Pancreas (tissue), 10 donors: ENCODE data around the gene GRK5. TPM values are rescaled to one million over a fixed set of nuclear protein-coding genes. Genes with fewer than 3 reads are reported as not detected.

Experiments used
- ATAC-seq, 4 donors: fragments of 200-7000 bp; cut with Tn5 transposase; one replicate each; pipeline versions ENCODE4 v1.8.0 to v1.9.1; 2020; ENCODE audit warnings: mild to moderate bottlenecking in 4 of 4, moderate library complexity in 4 of 4
- DNase-seq, 6 donors: peaks; one replicate each; pipeline ENCODE4 v3.0.0-alpha.2; 2020
- FAIRE-seq: peaks from 2 replicates; lab custom pipeline; 2012; peaks lifted over from hg19 to GRCh38; lab: Jason Lieb, UNC
- H3K27ac ChIP-seq, 4 donors: fragments of 200-600 bp; sonication (generic); 1 replicate in 3 of 4; 2 replicates in 1 of 4; pipeline versions ENCODE4 v1.5.0 to v1.8.0; 2020
- H3K27me3 ChIP-seq, 4 donors: fragments of 200-600 bp; one replicate each; pipeline ENCODE4 v1.8.0; 2021
- H3K36me3 ChIP-seq, 3 donors: fragments of 200-600 bp; sonication (generic) in 1 of 3; one replicate each; pipeline versions ENCODE4 v1.5.0 to v1.8.0; 2020 to 2021
- H3K4me1 ChIP-seq, 3 donors: fragments of 200-600 bp; one replicate each; pipeline ENCODE4 v1.8.0; 2021
- H3K4me3 ChIP-seq, 4 donors: fragments of 200-600 bp; sonication (generic) in 2 of 4; one replicate each; pipeline versions ENCODE4 v1.5.0 to v1.8.0; 2020 to 2021
- H3K9me3 ChIP-seq, 4 donors: fragments of 200-600 bp; one replicate each; pipeline ENCODE4 v1.8.0; 2021
- WGBS, 2 donors: extraction: QIAGEN DNeasy Blood & Tissue Kit; methylation state at CpG; one replicate each; pipeline ENCODE4 v1.1.7; 2013; 5-methylcytosine and 5-hydroxymethylcytosine counted together
- intact Hi-C, 3 donors: fragments of 100-400 bp; cut with DNase I; formaldehyde crosslinking; loops; one replicate each; pipeline versions ENCODE4 v1.11.1 to v1.14.2; 2022
- polyA plus RNA-seq, 2 donors: library from polyadenylated mRNA; stranded (reverse); fragments of 200-250 nt; gene quantifications; one replicate each; pipeline ENCODE4 v1.2.3, GENCODE V29; 2013
- total RNA-seq, 6 donors: library from RNA; stranded (reverse); fragmentation: NEBNext Ultra II Directional in 4 of 6; extraction: Animal tissue kit (Norgen Biotek cat#: 25700) in 4 of 6; gene quantifications; one replicate each; pipeline versions ENCODE4 v1.2.1 to v1.2.4, GENCODE V29; 2021 to 2023
- TF ChIP-seq, protein P1 (sequence below), 4 donors: fragments of 200-600 bp; sonication (generic) in 3 of 4; IDR thresholded peaks; one replicate each; pipeline versions ENCODE4 v1.5.0 to v1.8.0; 2021; ENCODE audit warnings: antibody characterized with exemption in 4 of 4
- donor health status: healthy with polysubstance abuse.
- donor health status: DM: no; HTN: no; CAD: no; lungs with moderate emphysema.
- donor health status: DM: no; HTN: no; CAD: no.
- donor health status: control.
- donor health status: control.
- donor health status: Bipolar disorder and iron deficiency.
- donor health status: DM: yes; HTN: yes; CAD: no.
- donor health status: DM: no; HTN: no; CAD: no.
- donor health status: DM: no; HTN: no; CAD: no.
- donor health status: DM: yes; HTN: yes; CAD: no.

Gene GRK5
- total and polyA plus RNA-seq, 8 donors, result 1.4 to 6.0 (median 2.5) TPM

DNA sequence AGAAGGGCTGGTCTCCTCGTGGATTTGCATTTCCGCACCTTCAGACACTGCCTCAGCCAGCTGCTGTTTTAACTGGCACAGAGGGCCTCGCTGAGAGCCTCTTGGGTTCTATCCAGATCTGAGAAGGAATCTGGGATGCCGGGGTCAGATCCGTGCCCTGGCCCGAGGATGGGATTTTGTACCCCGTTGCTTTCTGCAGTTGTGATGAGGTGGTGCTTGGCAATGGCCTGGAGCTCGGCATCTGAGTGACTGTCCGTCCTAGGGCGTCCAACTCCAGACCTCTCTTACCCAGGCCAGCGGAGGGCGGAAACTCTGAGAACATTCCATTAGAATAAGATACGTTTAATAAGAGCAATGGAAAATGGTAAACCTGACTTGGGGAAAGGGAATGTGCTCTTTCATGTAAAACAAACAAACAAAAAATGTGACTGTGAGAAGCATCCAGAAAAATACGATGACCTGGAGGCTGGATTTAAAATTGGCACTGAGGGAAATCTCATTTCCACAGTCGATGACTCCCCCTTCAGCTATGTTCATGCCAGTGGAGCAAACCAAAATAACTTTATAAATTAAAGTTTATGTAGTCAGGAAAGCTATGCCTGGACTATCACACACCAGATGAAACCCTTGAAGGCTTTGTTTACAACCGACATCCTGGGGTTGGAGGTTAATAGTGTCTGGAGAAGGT, 39.6 kb downstream of the GRK5 start:
- Histone ChIP-seq H3K9me3 (no peaks in the 10 kb centered on the region), H3K4me1 (no peaks in the 10 kb centered on the region), H3K36me3 (no peaks in the 10 kb centered on the region), H3K27ac (no peak overlapping the region), H3K27me3 (no peaks in the 10 kb centered on the region), H3K4me3 (no peak overlapping the region)
- 78 to 83% methylated on average over 16 of the region's 16 CpGs for WGBS, 2 donors
- TF ChIP-seq, protein P1, sequence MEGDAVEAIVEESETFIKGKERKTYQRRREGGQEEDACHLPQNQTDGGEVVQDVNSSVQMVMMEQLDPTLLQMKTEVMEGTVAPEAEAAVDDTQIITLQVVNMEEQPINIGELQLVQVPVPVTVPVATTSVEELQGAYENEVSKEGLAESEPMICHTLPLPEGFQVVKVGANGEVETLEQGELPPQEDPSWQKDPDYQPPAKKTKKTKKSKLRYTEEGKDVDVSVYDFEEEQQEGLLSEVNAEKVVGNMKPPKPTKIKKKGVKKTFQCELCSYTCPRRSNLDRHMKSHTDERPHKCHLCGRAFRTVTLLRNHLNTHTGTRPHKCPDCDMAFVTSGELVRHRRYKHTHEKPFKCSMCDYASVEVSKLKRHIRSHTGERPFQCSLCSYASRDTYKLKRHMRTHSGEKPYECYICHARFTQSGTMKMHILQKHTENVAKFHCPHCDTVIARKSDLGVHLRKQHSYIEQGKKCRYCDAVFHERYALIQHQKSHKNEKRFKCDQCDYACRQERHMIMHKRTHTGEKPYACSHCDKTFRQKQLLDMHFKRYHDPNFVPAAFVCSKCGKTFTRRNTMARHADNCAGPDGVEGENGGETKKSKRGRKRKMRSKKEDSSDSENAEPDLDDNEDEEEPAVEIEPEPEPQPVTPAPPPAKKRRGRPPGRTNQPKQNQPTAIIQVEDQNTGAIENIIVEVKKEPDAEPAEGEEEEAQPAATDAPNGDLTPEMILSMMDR (IDR thresholded peaks at IDR 0.05), result no peak
- DNase-seq (no peak), FAIRE-seq (no peak), ATAC-seq (peak in 1 of 4 donors; percentile 34)
- intact Hi-C loops, result no loop called here

DNA sequence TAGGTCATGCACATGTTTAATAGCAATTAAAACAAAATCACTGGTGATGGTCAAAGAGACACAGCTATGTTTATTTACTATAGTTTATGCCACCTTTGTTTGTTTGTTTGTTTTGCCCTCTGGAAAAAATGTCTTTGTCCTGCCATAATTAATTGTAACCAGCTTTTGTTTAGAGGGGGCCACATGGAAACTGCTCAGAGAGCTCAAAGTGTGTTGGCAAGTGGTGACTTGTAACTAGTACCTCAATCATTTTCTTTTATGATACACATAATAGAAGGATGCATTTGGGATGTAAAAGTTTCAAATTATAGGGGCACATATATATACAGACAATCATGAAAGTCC, 40.2 kb downstream of the GRK5 start:
- intact Hi-C loops, result no loop called here
- ATAC-seq (no peak), FAIRE-seq (no peak), DNase-seq (no peak)
- Histone ChIP-seq H3K27ac (no peak overlapping the region), H3K4me1 (no peaks in the 10 kb centered on the region), H3K4me3 (no peak overlapping the region), H3K9me3 (no peaks in the 10 kb centered on the region), H3K36me3 (no peaks in the 10 kb centered on the region), H3K27me3 (no peaks in the 10 kb centered on the region)
- TF ChIP-seq, protein P1 (IDR thresholded peaks at IDR 0.05), result no peak

DNA sequence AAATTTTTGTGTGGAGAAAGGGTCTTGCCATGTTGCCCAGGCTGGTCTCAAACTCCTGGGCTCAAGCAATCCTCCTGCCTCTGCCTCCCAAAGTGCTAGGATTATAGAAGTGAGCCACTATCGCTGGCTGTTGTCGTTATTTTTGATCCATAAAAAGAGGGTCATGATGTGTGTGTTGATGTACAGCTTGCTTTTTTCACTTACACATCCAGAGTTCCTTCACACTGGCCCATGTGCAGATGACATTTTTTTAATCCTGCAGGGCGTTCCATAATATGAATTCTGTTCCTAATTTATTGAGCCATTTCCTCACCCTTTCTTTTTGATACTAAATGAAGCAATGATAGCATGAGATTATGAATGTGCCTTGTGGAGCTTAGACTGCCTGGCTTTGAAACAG, 40.8 kb downstream of the GRK5 start:
- 90 to 97% methylated on average over 3 of the region's 3 CpGs for WGBS, 2 donors
- Histone ChIP-seq H3K9me3 (no peaks in the 10 kb centered on the region), H3K4me3 (no peak overlapping the region), H3K27ac (no peak overlapping the region), H3K36me3 (no peaks in the 10 kb centered on the region), H3K27me3 (no peaks in the 10 kb centered on the region), H3K4me1 (no peaks in the 10 kb centered on the region)
- FAIRE-seq (no peak), DNase-seq (no peak), ATAC-seq (no peak)
- intact Hi-C loops, result no loop called here
- TF ChIP-seq, protein P1 (IDR thresholded peaks at IDR 0.05), result no peak

DNA sequence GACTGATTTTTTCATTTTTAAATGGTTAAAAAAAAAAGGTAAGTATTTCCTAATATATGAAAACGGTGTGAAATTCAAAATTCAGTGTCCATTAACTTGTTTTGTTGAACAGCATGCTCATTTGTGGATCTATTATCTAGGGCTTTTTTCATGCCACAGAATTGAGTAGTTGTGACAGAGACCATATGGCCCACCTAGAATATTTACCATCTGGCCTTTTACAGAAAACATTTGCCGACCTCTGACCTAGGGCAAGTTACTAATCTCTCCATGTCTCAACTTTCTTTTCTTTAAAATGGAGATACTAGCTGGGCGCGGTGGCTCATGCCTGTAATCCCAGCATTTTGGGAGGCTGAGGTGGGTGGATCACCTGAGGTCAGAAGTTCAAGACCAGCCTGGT, 41.3 kb downstream of the GRK5 start:
- no peaks in the 10 kb centered on the region for H3K36me3 ChIP-seq
- no peak overlapping the region for H3K27ac ChIP-seq
- no peak overlapping the region for H3K4me3 ChIP-seq
- ATAC-seq, result no peak
- no peaks in the 10 kb centered on the region for H3K4me1 ChIP-seq
- intact Hi-C loops, result no loop called here
- H3K9me3 ChIP-seq, result no peaks in the 10 kb centered on the region
- no peak for DNase-seq
- TF ChIP-seq, protein P1 (IDR thresholded peaks at IDR 0.05), result no peak
- no peaks in the 10 kb centered on the region for H3K27me3 ChIP-seq
- FAIRE-seq, result no peak
- 94 to 95% methylated on average over 4 of the region's 4 CpGs for WGBS, 2 donors

DNA sequence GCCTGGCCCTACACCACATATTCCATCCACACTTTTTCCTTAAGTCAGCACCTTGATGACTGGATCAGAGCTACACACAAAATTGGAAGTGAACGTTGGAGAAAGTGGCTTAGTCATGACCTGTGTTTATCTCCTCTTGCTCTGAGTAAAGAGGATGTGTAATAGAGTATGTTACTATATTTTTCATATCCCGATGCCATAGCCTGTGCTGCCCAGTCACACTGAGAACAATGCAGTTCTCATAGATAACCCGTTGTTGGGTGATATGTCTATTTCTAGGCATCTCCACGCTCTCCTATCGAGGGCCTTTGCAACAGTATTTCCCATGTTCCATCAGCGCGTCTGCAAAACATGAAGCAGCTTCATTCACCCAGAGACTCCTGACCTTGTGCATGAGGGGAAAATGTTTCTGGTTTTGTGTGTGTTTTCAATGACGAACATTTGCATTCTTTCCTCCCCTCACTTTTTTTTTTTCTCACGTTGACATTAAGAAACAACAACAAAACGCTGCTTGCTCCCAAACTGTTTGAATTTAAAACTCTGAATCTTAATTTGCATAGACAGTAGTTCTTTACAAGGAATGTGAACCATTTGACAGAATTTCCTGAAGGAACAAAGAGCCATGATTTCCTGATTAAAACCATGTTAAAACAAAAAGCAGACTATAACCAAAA, 43.4 kb downstream of the GRK5 start:
- Histone ChIP-seq H3K9me3 (no peaks in the 10 kb centered on the region), H3K4me1 (no peaks in the 10 kb centered on the region), H3K27ac (peak overlapping the region in 1 of 4 donors; percentile 6), H3K4me3 (no peak overlapping the region), H3K36me3 (no peaks in the 10 kb centered on the region), H3K27me3 (no peaks in the 10 kb centered on the region)
- 78% methylated on average over 10 of the region's 10 CpGs for WGBS, 2 donors
- intact Hi-C loops, result no loop called here
- TF ChIP-seq, protein P1 (IDR thresholded peaks at IDR 0.05), result no peak
- FAIRE-seq (no peak), DNase-seq (no peak), ATAC-seq (peak in 1 of 4 donors; percentile 16)
